ENCODE measurements around the gene AIG1.

DNA sequence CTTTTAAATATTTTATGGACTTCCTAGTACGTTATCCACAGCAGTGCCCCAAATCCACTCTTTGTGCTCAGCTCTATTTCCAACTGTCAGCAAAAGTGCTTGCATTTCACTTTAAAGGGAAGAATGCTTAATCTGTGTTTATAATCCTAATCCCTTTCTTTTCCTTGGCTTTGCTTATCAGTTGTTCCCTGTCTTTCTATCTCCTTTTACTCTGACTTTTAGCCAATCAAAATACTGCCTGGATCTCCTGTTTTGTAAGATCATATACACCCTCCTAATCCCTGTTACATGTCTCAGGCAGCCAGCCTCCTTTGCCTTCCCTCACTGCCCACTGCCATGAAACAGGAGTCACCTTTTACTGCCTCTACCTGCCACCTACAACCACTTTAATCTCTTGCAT lies 102.9 kb downstream of the AIG1 start:
- TF ChIP-seq, protein P1, sequence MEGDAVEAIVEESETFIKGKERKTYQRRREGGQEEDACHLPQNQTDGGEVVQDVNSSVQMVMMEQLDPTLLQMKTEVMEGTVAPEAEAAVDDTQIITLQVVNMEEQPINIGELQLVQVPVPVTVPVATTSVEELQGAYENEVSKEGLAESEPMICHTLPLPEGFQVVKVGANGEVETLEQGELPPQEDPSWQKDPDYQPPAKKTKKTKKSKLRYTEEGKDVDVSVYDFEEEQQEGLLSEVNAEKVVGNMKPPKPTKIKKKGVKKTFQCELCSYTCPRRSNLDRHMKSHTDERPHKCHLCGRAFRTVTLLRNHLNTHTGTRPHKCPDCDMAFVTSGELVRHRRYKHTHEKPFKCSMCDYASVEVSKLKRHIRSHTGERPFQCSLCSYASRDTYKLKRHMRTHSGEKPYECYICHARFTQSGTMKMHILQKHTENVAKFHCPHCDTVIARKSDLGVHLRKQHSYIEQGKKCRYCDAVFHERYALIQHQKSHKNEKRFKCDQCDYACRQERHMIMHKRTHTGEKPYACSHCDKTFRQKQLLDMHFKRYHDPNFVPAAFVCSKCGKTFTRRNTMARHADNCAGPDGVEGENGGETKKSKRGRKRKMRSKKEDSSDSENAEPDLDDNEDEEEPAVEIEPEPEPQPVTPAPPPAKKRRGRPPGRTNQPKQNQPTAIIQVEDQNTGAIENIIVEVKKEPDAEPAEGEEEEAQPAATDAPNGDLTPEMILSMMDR (conservative IDR thresholded peaks at IDR 0.05; ENCODE audit: low read depth, low read length): no peak
- TF ChIP-seq, protein P2, sequence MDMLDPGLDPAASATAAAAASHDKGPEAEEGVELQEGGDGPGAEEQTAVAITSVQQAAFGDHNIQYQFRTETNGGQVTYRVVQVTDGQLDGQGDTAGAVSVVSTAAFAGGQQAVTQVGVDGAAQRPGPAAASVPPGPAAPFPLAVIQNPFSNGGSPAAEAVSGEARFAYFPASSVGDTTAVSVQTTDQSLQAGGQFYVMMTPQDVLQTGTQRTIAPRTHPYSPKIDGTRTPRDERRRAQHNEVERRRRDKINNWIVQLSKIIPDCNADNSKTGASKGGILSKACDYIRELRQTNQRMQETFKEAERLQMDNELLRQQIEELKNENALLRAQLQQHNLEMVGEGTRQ (IDR thresholded peaks at IDR 0.05; ENCODE audit: low read depth, low read length): no peak
- TF ChIP-seq RCOR1 (IDR thresholded peaks at IDR 0.05; ENCODE audit: insufficient replicate concordance, low read length): no peak
- TF ChIP-seq SMC3 (IDR thresholded peaks at IDR 0.05; ENCODE audit: low read depth, low read length): no peak
- TF ChIP-seq CEBPB (IDR thresholded peaks at IDR 0.05; ENCODE audit: low read depth, low read length): no peak
- no peak for TF ChIP-seq POLR2A (IDR thresholded peaks at IDR 0.05; ENCODE audit: low read depth, low read length)
- TF ChIP-seq MAFK (IDR thresholded peaks at IDR 0.05; ENCODE audit: low read depth, low read length): no peak
- TF ChIP-seq RAD21 (IDR thresholded peaks at IDR 0.05; ENCODE audit: low read length): no peak
- TF ChIP-seq CHD1 (IDR thresholded peaks at IDR 0.05; ENCODE audit: low read depth, low read length): no peak
